Activated T-helper 1 cell treated with Interleukin-2 at 50 U/mL for 16 hours (primary cell): Measurements from ENCODE around the gene ZFYVE28.
"Not testable (repeated sequence)": the region's sequence is repeated elsewhere in the genome, so short reads cannot be mapped to it uniquely, and the experiment has no call there.

Experiments used
- DNase-seq: peaks from one replicate; pipeline ENCODE4 v3.0.0-alpha.2; 2020; ENCODE audit warnings: low read depth

The ZFYVE28 gene

GRCh38 chr4:2417765-2418649 lies at the start of gene ZFYVE28:
Gene ZFYVE28 (minus strand): TSS chr4:2418645. CDS start chr4:2418323, 322 bp downstream.
- no peak for DNase-seq

- DNase-seq: not testable (repeated sequence)
Measured at GRCh38 chr4:2465544-2465943, 47.1 kb upstream of the ZFYVE28 start.

- DNase-seq: no peak
Measured at GRCh38 chr4:2465032-2465431, 46.6 kb upstream of the ZFYVE28 start.

GRCh38 chr4:2462992-2463762 lies 44.7 kb upstream of the ZFYVE28 start:
- no peak for DNase-seq

GRCh38 chr4:2462218-2462991 lies 44.0 kb upstream of the ZFYVE28 start:
- DNase-seq: peak; percentile 63

- no peak for DNase-seq
Measured at GRCh38 chr4:2461246-2461960, 43.0 kb upstream of the ZFYVE28 start.

GRCh38 chr4:2459589-2460349 lies 41.3 kb upstream of the ZFYVE28 start:
- DNase-seq: no peak

GRCh38 chr4:2458546-2459491 lies 40.4 kb upstream of the ZFYVE28 start:
- DNase-seq: no peak

- no peak for DNase-seq
Measured at GRCh38 chr4:2457481-2458295, 39.2 kb upstream of the ZFYVE28 start.

- no peak for DNase-seq
Measured at GRCh38 chr4:2451821-2452785, 33.7 kb upstream of the ZFYVE28 start.

GRCh38 chr4:2451036-2451520 lies 32.6 kb upstream of the ZFYVE28 start:
- DNase-seq: no peak

GRCh38 chr4:2450394-2451035 lies 32.1 kb upstream of the ZFYVE28 start:
- no peak for DNase-seq

GRCh38 chr4:2449511-2450392 lies 31.3 kb upstream of the ZFYVE28 start:
- DNase-seq: no peak

GRCh38 chr4:2449051-2449450 lies 30.6 kb upstream of the ZFYVE28 start:
- no peak for DNase-seq

- no peak for DNase-seq
Measured at GRCh38 chr4:2448589-2448988, 30.1 kb upstream of the ZFYVE28 start.
